K562 (cell line): ENCODE results near the gene BCL11A. TPM values are rescaled to one million over a fixed set of nuclear protein-coding genes. Genes with fewer than 3 reads are reported as not detected.

Source experiments
- ATAC-seq: fragments of 200-7000 bp; cut with Tn5 transposase; 3 replicates; pipeline ENCODE4 v1.9.1; 2020; ENCODE audit warnings: moderate library complexity
- BruUV-seq: library from RNA; stranded (reverse); fragments of 400-500 nt; replicated peaks from 2 replicates; lab custom pipeline; 2021; lab: Mats Ljungman, UMichigan
- CTCF ChIA-PET: fragments of 300-600 bp; formaldehyde crosslinking; extraction: SDS; loops from one replicate; lab custom pipeline; 2021; ENCODE audit warnings: low intra/inter-chr PET ratio; lab: Yijun Ruan, JAX
- POLR2A ChIA-PET: fragments of 300-600, 350-650 bp; sonication (Branson Sonifier 250); formaldehyde crosslinking; extraction: SDS; loops from one replicate; lab custom pipeline; 2021; ENCODE audit warnings: antibody characterized with exemption, inconsistent platforms; lab: Yijun Ruan, JAX
- DNase-seq, 4 experiments: peaks; one replicate each; pipeline versions ENCODE4 v3.0.0 to v3.0.0-alpha.2; 2011 to 2018; ENCODE audit warnings: low spot score in 3 of 4, mixed read lengths in 3 of 4; ENCODE audit errors: extremely low read depth in 1 of 4
- FAIRE-seq: peaks from 2 replicates; lab custom pipeline; 2011; peaks lifted over from hg19 to GRCh38; lab: Jason Lieb, UNC
- H2AFZ ChIP-seq: 2 replicates; pipeline ENCODE4 v1.6.0; 2011; ENCODE audit warnings: low read depth, low read length, control low read depth, inconsistent platforms
- H3K27ac ChIP-seq: fragments of 200-600 bp; 3 replicates; pipeline ENCODE4 v1.8.0; 2011; ENCODE audit warnings: low read depth, mild to moderate bottlenecking, control low read depth, inconsistent platforms, low read length, moderate library complexity, mixed read lengths; ENCODE audit errors: extremely low read depth
- H3K27me3 ChIP-seq, 2 experiments: fragments of 300-600 bp in 1 of 2; 2 replicates in 1 of 2; 3 replicates in 1 of 2; pipeline versions ENCODE4 v1.6.0 to v1.8.0; 2011; ENCODE audit warnings: inconsistent platforms in 2 of 2, low read length in 2 of 2, mild to moderate bottlenecking in 1 of 2, mixed read lengths in 1 of 2, moderate library complexity in 1 of 2; ENCODE audit not compliant: control insufficient read depth in 2 of 2, insufficient read depth in 2 of 2
- H3K36me3 ChIP-seq: fragments of 300-600 bp; 3 replicates; pipeline ENCODE4 v1.8.0; 2011; ENCODE audit warnings: mild to moderate bottlenecking, low read length, inconsistent platforms; ENCODE audit not compliant: control insufficient read depth, insufficient read depth
- H3K4me1 ChIP-seq, 2 experiments: fragments of 200-600 bp in 1 of 2; replicated peaks in 1 of 2; 2 replicates in 1 of 2; 3 replicates in 1 of 2; pipeline versions ENCODE4 v1.5.1 to v1.8.0; 2011; ENCODE audit warnings: inconsistent platforms in 2 of 2, low read length in 2 of 2, mild to moderate bottlenecking in 1 of 2, mixed read lengths in 1 of 2, moderate library complexity in 1 of 2; ENCODE audit not compliant: control insufficient read depth in 2 of 2, insufficient read depth in 2 of 2
- H3K4me2 ChIP-seq: 2 replicates; pipeline ENCODE4 v1.6.1; 2011; ENCODE audit warnings: low read length, control low read depth, inconsistent platforms, mixed read lengths; ENCODE audit not compliant: insufficient read depth
- H3K4me3 ChIP-seq: fragments of 200-600 bp; sonication (generic), shearing (Covaris generic); 2 replicates; pipeline ENCODE4 v1.5.1; 2016; ENCODE audit warnings: control low read depth, inconsistent platforms
- H3K79me2 ChIP-seq: fragments of 200-600 bp; 3 replicates; pipeline ENCODE4 v1.8.0; 2011; ENCODE audit warnings: low read length, inconsistent platforms; ENCODE audit not compliant: control insufficient read depth, insufficient read depth
- H3K9ac ChIP-seq, 2 experiments: 2 replicates each; pipeline versions ENCODE4 v1.6.0 to v1.6.1; 2011; ENCODE audit warnings: low read depth in 2 of 2, low read length in 2 of 2, control low read depth in 1 of 2, inconsistent platforms in 1 of 2, mild to moderate bottlenecking in 1 of 2, mixed read lengths in 1 of 2; ENCODE audit not compliant: insufficient read depth in 1 of 2
- H3K9me1 ChIP-seq: one replicate; pipeline ENCODE4 v1.6.0; 2011; ENCODE audit warnings: inconsistent platforms, mild to moderate bottlenecking, low read length, moderate library complexity; ENCODE audit not compliant: control insufficient read depth, insufficient read depth
- H3K9me3 ChIP-seq: replicated peaks from 2 replicates; pipeline ENCODE4 v1.5.1; 2011; ENCODE audit warnings: low read depth, low read length, inconsistent platforms; ENCODE audit not compliant: control insufficient read depth, insufficient read depth
- H4K20me1 ChIP-seq: replicated peaks from 2 replicates; pipeline ENCODE4 v1.6.1; 2011; ENCODE audit warnings: low read length, inconsistent platforms, mixed read lengths; ENCODE audit not compliant: control insufficient read depth, insufficient read depth
- ATF2 ChIP-seq: sonication (generic); formaldehyde crosslinking; IDR thresholded peaks from 2 replicates; pipeline ENCODE4 v1.8.1; 2022; ENCODE audit warnings: missing genetic modification reagents
- HNRNPL ChIP-seq: fragments of 200-400 bp; formaldehyde crosslinking; IDR thresholded peaks from 2 replicates; pipeline ENCODE4 v1.6.1; 2017; ENCODE audit warnings: low read depth, mild to moderate bottlenecking, low read length
- MAFF ChIP-seq: IDR thresholded peaks from 2 replicates; pipeline ENCODE4 v1.6.1; 2012; ENCODE audit warnings: low read length, improper control_type of control experiment
- SOX6 ChIP-seq: fragments of 450-650 bp; IDR thresholded peaks from 2 replicates; pipeline ENCODE4 v1.6.1; 2014; ENCODE audit warnings: mild to moderate bottlenecking
- ZBTB49 ChIP-seq: sonication (generic); formaldehyde crosslinking; IDR thresholded peaks from 2 replicates; pipeline ENCODE4 v1.8.0; 2022; ENCODE audit warnings: missing genetic modification reagents, mild to moderate bottlenecking, borderline replicate concordance
- WGBS: fragments of 100-300 bp; shearing (Covaris generic); methylation state at CpG from one replicate; pipeline ENCODE4 v1.1.6; 2016; ENCODE audit warnings: low coverage, mixed read lengths; ENCODE audit not compliant: insufficient coverage; ENCODE audit errors: missing lambda C conversion rate; 5-methylcytosine and 5-hydroxymethylcytosine counted together
- in situ Hi-C: fragments of 300-500 bp; cut with MboI; formaldehyde crosslinking; loops from 4 replicates; pipeline ENCODE4 v1.15.0; 2018; ENCODE audit warnings: inconsistent platforms, mixed read lengths
- intact Hi-C: fragments of 100-400 bp; cut with micrococcal nuclease; formaldehyde crosslinking; loops from 2 replicates; pipeline ENCODE4 v1.14.2; 2022
- polyA plus RNA-seq, 8 experiments: library from polyadenylated mRNA; depleted of rRNA in 4 of 8; stranded (reverse) in 5 of 8; unstranded in 3 of 8; fragments of >200 nt; fragmentation: Nextera tagmentation in 2 of 8; fragmentation: Illumina TruSeq in 1 of 8; extraction: Ambion mirVana in 2 of 8; extraction: Trizol in 1 of 8; gene quantifications; 2 replicates each; pipeline versions ENCODE4 v1.2.1 to v1.2.3, GENCODE V29; 2011 to 2014; ENCODE audit warnings: inconsistent platforms in 1 of 8, missing spikeins in 1 of 8
- total RNA-seq, 7 experiments: library from RNA; depleted of rRNA in 6 of 7; stranded (reverse); fragments of >200 nt in 6 of 7; fragmentation: Illumina TruSeq in 2 of 7; extraction: Trizol in 2 of 7; gene quantifications; 2 replicates each; pipeline versions ENCODE4 v1.2.1 to v1.2.3, GENCODE V29; 2011 to 2021; ENCODE audit warnings: low replicate concordance in 1 of 7

BCL11A gene
- total and polyA plus RNA-seq, 9 of the 15 experiments (the other 6 are each of a cell fraction or from before 2014, with no cell fraction given): 0.13 TPM; not detected in 8

GRCh38 chr2:60413069-60413813 is 140.2 kb downstream of the BCL11A start:
- TF ChIP-seq SOX6 (no peak), MAFF (no peak), ZBTB49 (CRISPR knock-in tag) (no peak), HNRNPL (no peak), ATF2 (CRISPR knock-in tag) (no peak)
- POLR2A ChIA-PET: no interaction called here
- H3K9me3 ChIP-seq: no peaks in the 10 kb centered on the region
- no peaks in the 10 kb centered on the region; the same call in 1 of the 2 replicates for H4K20me1 ChIP-seq
- H3K4me1 ChIP-seq: no peaks in the 10 kb centered on the region
- 0% methylated on average over 4 of the region's 4 CpGs for WGBS
- no peak overlapping the region for H3K27ac ChIP-seq
- no peaks in the 10 kb centered on the region for H3K36me3 ChIP-seq
- FAIRE-seq: no peak
- H3K9ac ChIP-seq: no peak overlapping the region
- no peak overlapping the region for H3K4me2 ChIP-seq
- H3K27me3 ChIP-seq: peaks cover 3 to 20% of the 10 kb centered on the region in 2 experiments; a peak in 3 of 5 replicates
- H2AFZ ChIP-seq: no peak overlapping the region
- H3K9me1 ChIP-seq: no peaks in the 10 kb centered on the region
- H3K79me2 ChIP-seq: no peaks in the 10 kb centered on the region
- in situ Hi-C loops: no loop called here
- intact Hi-C loops: no loop called here
- DNase-seq: no peak
- ATAC-seq: no peak
- BruUV-seq: no TSS peak
- H3K4me3 ChIP-seq: no peak overlapping the region
- CTCF ChIA-PET: no interaction called here
